ENCODE data around the gene LAX1. TPM values are rescaled to one million over a fixed set of nuclear protein-coding genes. Genes with fewer than 3 reads are reported as not detected.

Gene LAX1
- total RNA-seq, 2 donors from 2014 or later, result 0.54 to 0.99 TPM

DNA sequence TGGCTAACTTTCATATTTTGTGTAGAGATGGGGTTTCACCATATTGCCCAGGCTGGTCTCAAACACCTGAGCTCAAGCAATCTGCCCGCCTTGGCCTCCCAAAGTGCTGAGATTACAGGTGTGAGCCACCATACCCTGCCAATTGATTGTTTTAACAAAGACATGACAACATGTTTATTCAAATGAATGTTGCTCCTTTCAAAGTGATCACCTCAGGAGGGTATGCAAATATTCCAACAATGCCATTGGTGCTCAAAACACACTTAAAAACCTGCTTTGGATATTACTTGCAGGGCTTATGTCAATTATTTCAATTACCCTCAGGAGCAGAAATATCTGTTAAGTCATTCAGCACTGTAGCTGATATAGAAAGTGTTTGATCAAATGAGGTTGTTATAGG lies 7.9 kb downstream of the LAX1 start:
- Histone ChIP-seq H3K36me3 (no peaks in the 10 kb centered on the region), H3K9me3 (no peaks in the 10 kb centered on the region), H3K27me3 (replicated peaks; ENCODE audit: insufficient read depth) (no peaks in the 10 kb centered on the region), H3K27ac (no peak overlapping the region), H3K4me1 (ENCODE audit: control insufficient read depth in 1 of 2, low read depth in 2 of 2) (peaks cover 0 to 9% of the 10 kb centered on the region in 2 donors), H3K4me3 (no peak overlapping the region)
- TF ChIP-seq, protein P1, sequence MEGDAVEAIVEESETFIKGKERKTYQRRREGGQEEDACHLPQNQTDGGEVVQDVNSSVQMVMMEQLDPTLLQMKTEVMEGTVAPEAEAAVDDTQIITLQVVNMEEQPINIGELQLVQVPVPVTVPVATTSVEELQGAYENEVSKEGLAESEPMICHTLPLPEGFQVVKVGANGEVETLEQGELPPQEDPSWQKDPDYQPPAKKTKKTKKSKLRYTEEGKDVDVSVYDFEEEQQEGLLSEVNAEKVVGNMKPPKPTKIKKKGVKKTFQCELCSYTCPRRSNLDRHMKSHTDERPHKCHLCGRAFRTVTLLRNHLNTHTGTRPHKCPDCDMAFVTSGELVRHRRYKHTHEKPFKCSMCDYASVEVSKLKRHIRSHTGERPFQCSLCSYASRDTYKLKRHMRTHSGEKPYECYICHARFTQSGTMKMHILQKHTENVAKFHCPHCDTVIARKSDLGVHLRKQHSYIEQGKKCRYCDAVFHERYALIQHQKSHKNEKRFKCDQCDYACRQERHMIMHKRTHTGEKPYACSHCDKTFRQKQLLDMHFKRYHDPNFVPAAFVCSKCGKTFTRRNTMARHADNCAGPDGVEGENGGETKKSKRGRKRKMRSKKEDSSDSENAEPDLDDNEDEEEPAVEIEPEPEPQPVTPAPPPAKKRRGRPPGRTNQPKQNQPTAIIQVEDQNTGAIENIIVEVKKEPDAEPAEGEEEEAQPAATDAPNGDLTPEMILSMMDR (IDR thresholded peaks at IDR 0.05), result no peak
- DNase-seq (ENCODE audit: low spot score) (no peak), ATAC-seq (ENCODE audit: insufficient number of reproducible peaks, low FRiP score, low read depth) (no peak)

DNA sequence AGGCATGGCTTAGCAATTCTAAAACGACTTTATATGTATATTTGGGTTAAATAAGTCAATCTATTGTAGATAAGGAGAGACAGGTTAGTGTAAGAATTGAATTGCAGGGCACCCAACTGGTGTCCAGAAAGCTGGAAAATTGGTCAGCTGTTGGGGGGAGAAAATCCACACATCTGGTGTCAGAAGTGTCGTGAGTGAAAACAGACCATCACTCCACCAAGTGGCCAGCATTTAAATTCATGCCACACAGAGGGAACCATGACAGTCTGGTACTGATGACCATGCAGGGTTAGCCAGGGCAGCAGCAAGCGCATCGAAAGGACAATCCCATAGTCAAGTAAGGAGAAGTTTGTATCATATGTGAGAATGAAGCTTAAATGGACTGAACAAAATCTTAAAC lies 11.7 kb downstream of the LAX1 start:
- DNase-seq (ENCODE audit: low spot score), result no peak
- no peak overlapping the region for H3K4me3 ChIP-seq
- H3K27me3 ChIP-seq (replicated peaks; ENCODE audit: insufficient read depth), result no peaks in the 10 kb centered on the region
- no peaks in the 10 kb centered on the region for H3K9me3 ChIP-seq
- TF ChIP-seq, protein P1 (IDR thresholded peaks at IDR 0.05), result no peak
- H3K4me1 ChIP-seq (ENCODE audit: control insufficient read depth in 1 of 2, low read depth in 2 of 2), result peaks cover 0 to 4% of the 10 kb centered on the region in 2 donors
- no peak for ATAC-seq (ENCODE audit: insufficient number of reproducible peaks, low FRiP score, low read depth)
- no peaks in the 10 kb centered on the region for H3K36me3 ChIP-seq
- H3K27ac ChIP-seq, result no peak overlapping the region

DNA sequence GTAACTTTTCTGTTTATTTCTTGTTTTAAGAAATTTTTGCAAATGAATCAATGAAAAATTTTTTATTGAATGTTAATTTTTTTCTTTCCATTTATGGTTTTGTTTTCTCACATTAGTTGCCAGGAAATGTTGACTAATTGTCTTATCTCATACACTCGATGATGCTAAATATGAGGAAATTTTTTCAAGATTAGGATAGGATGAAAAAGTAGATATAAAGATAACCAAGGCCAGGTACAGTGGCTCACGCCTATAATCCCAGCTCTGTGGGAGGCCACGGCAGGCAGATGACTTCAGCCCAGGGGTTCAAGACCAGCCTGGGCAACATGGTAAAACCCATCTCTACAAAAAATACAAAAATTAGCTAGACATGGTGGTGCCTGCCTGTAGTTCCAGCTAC lies 12.6 kb downstream of the LAX1 start:
- DNase-seq (ENCODE audit: low spot score) (no peak), ATAC-seq (ENCODE audit: insufficient number of reproducible peaks, low FRiP score, low read depth) (no peak)
- Histone ChIP-seq H3K36me3 (no peaks in the 10 kb centered on the region), H3K4me1 (ENCODE audit: control insufficient read depth in 1 of 2, low read depth in 2 of 2) (no peaks in the 10 kb centered on the region), H3K9me3 (no peaks in the 10 kb centered on the region), H3K4me3 (no peak overlapping the region), H3K27ac (no peak overlapping the region), H3K27me3 (replicated peaks; ENCODE audit: insufficient read depth) (no peaks in the 10 kb centered on the region)
- TF ChIP-seq, protein P1 (IDR thresholded peaks at IDR 0.05), result no peak

DNA sequence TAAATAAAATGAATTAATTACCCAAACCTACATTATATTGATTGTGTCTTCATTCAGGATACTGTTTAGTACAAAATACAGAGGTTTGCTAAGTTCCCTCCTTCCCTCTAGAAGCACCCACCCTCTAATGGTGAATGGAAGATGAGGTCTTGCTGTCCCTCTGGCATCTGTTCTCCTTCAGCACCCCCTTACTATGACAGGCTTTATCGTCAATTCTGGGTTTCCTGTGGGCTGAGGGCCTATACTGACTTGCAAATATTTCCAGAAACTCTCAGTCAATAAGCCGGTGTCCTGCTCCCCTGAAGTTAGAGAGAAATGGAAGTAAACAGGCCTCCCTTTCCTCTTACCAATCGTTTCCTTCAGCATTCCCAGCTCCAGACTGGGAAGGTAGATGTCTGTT lies 13.2 kb downstream of the LAX1 start:
- Histone ChIP-seq H3K27ac (no peak overlapping the region), H3K36me3 (no peaks in the 10 kb centered on the region), H3K4me3 (no peak overlapping the region), H3K9me3 (no peaks in the 10 kb centered on the region), H3K27me3 (replicated peaks; ENCODE audit: insufficient read depth) (no peaks in the 10 kb centered on the region), H3K4me1 (ENCODE audit: control insufficient read depth in 1 of 2, low read depth in 2 of 2) (no peaks in the 10 kb centered on the region)
- ATAC-seq (ENCODE audit: insufficient number of reproducible peaks, low FRiP score, low read depth), result no peak
- TF ChIP-seq, protein P1 (IDR thresholded peaks at IDR 0.05), result no peak
- no peak for DNase-seq (ENCODE audit: low spot score)

DNA sequence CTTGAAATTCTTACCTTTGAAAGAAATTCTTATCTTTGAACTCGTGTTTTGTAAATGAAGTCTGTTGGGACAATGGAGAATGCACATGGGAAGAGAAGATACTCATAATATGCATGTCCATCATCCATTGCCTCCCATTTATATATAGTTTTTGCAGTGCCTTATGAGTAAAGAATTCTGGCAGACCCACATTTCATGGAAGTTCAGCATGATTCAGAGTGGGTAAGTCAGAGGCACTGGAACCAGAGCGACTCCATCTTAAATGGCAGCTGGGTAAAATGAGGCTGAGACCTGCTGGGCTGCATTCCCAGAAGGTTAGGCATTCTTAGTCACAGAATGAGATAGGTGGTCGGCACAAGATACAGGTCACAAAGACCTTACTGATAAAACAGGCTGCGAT lies 13.8 kb downstream of the LAX1 start:
- no peak for DNase-seq (ENCODE audit: low spot score)
- no peaks in the 10 kb centered on the region for H3K9me3 ChIP-seq
- no peaks in the 10 kb centered on the region for H3K4me1 ChIP-seq (ENCODE audit: control insufficient read depth in 1 of 2, low read depth in 2 of 2)
- TF ChIP-seq, protein P1 (IDR thresholded peaks at IDR 0.05), result no peak
- H3K27ac ChIP-seq, result no peak overlapping the region
- ATAC-seq (ENCODE audit: insufficient number of reproducible peaks, low FRiP score, low read depth), result no peak
- no peak overlapping the region for H3K4me3 ChIP-seq
- no peaks in the 10 kb centered on the region for H3K36me3 ChIP-seq
- H3K27me3 ChIP-seq (replicated peaks; ENCODE audit: insufficient read depth), result no peaks in the 10 kb centered on the region

Measured in thoracic aorta (tissue), 2 donors.